GM23338 (cell line): ENCODE results near the gene GMPPA. TPM values are rescaled to one million over a fixed set of nuclear protein-coding genes. Genes with fewer than 3 reads are reported as not detected.
A peak's percentile ranks its signal among the peaks of the same experiment; 100 is the strongest.

Experiments
- ATAC-seq: fragments of 200-7000 bp; cut with Tn5 transposase; 3 replicates; pipeline ENCODE4 v1.9.1; 2020
- DNase-seq: peaks from one replicate; pipeline ENCODE4 v3.0.0-alpha.2; 2015; ENCODE audit warnings: low spot score
- H2AFZ ChIP-seq: fragments of 200-600 bp; sonication (generic); 2 replicates; pipeline ENCODE4 v1.8.0; 2016; ENCODE audit warnings: antibody characterized with exemption, mild to moderate bottlenecking, moderate library complexity
- H3F3A ChIP-seq: fragments of 200-600 bp; sonication (generic); replicated peaks from 2 replicates; pipeline ENCODE4 v1.8.0; 2017; ENCODE audit warnings: antibody characterized with exemption, mixed run types, low read depth
- H3K27ac ChIP-seq: fragments of 200-600 bp; sonication (generic); 2 replicates; pipeline ENCODE4 v1.6.1; 2016; ENCODE audit warnings: low read depth
- H3K27me3 ChIP-seq: fragments of 200-600 bp; sonication (generic); 2 replicates; pipeline ENCODE4 v1.8.0; 2016; ENCODE audit warnings: mild to moderate bottlenecking, mixed run types, moderate library complexity; ENCODE audit not compliant: insufficient read depth
- H3K36me3 ChIP-seq: fragments of 200-600 bp; sonication (generic); 2 replicates; pipeline ENCODE4 v1.8.0; 2016; ENCODE audit warnings: mild to moderate bottlenecking; ENCODE audit not compliant: insufficient read depth
- H3K4me1 ChIP-seq: fragments of 200-600 bp; sonication (generic); 2 replicates; pipeline ENCODE4 v1.8.0; 2016; ENCODE audit warnings: mild to moderate bottlenecking, moderate library complexity; ENCODE audit not compliant: insufficient read depth
- H3K4me2 ChIP-seq: fragments of 200-600 bp; sonication (generic); 2 replicates; pipeline ENCODE4 v1.7.1; 2017; ENCODE audit warnings: mixed run types
- H3K4me3 ChIP-seq: fragments of 200-600 bp; sonication (generic); 2 replicates; pipeline ENCODE4 v1.6.1; 2016; ENCODE audit warnings: mixed run types
- H3K79me2 ChIP-seq: fragments of 200-600 bp; sonication (generic); replicated peaks from 2 replicates; pipeline ENCODE4 v1.8.0; 2017; ENCODE audit warnings: mild to moderate bottlenecking; ENCODE audit not compliant: insufficient read depth
- H3K9me2 ChIP-seq: fragments of 200-600 bp; sonication (generic); 2 replicates; pipeline ENCODE4 v1.8.0; 2017; ENCODE audit not compliant: insufficient read depth
- H4K20me1 ChIP-seq: fragments of 200-600 bp; sonication (generic); replicated peaks from 2 replicates; pipeline ENCODE4 v1.8.0; 2017; ENCODE audit warnings: mild to moderate bottlenecking; ENCODE audit not compliant: insufficient read depth
- H3K27ac Mint-ChIP-seq: 2 replicates; pipeline ENCODE4 v1.8.0; 2020; ENCODE audit warnings: inconsistent platforms, mild to moderate bottlenecking, moderate library complexity, mixed read lengths
- H3K27me3 Mint-ChIP-seq: 3 replicates; pipeline ENCODE4 v1.8.0; 2022; ENCODE audit warnings: low read depth, mild to moderate bottlenecking, moderate library complexity, mixed read lengths, inconsistent platforms; ENCODE audit not compliant: insufficient read depth, poor library complexity
- H3K36me3 Mint-ChIP-seq: 3 replicates; pipeline ENCODE4 v1.8.0; 2021; ENCODE audit warnings: low read depth, mild to moderate bottlenecking, inconsistent platforms, moderate library complexity, mixed read lengths
- H3K4me1 Mint-ChIP-seq: 3 replicates; pipeline ENCODE4 v1.8.0; 2020; ENCODE audit warnings: mild to moderate bottlenecking, inconsistent platforms, mixed read lengths
- H3K4me3 Mint-ChIP-seq: 3 replicates; pipeline ENCODE4 v1.8.0; 2021; ENCODE audit warnings: moderate library complexity, mild to moderate bottlenecking, inconsistent platforms, mixed read lengths
- H3K9me3 Mint-ChIP-seq: 3 replicates; pipeline ENCODE4 v1.8.0; 2020; ENCODE audit warnings: moderate library complexity, mild to moderate bottlenecking, inconsistent platforms, mixed read lengths
- EZH2phosphoT487 ChIP-seq: fragments of 200-600 bp; sonication (generic); IDR thresholded peaks from one replicate; pipeline ENCODE4 v1.8.1; 2018; ENCODE audit warnings: antibody characterized with exemption; ENCODE audit not compliant: unreplicated experiment
- JUNB ChIP-seq: IDR thresholded peaks from one replicate; pipeline ENCODE4 v1.6.1; 2016; ENCODE audit warnings: antibody characterized with exemption; ENCODE audit not compliant: unreplicated experiment
- NANOG ChIP-seq: IDR thresholded peaks from 2 replicates; pipeline ENCODE4 v1.6.1; 2016; ENCODE audit warnings: antibody characterized with exemption, borderline replicate concordance
- POLR2AphosphoS5 ChIP-seq: IDR thresholded peaks from 2 replicates; pipeline ENCODE4 v1.6.1; 2016; ENCODE audit warnings: antibody characterized with exemption, low read depth
- polyA plus RNA-seq: library from polyadenylated mRNA; unstranded; fragments of >200 nt; fragmentation: Nextera tagmentation; extraction: Ambion mirVana; gene quantifications from 2 replicates; pipeline ENCODE4 v1.2.1, GENCODE V29; 2016
- total RNA-seq: library from RNA; depleted of rRNA; stranded (reverse); fragments of >200 nt; shearing (Covaris generic); gene quantifications from 2 replicates; pipeline ENCODE4 v1.2.3, GENCODE V29; 2014
- TF ChIP-seq, protein P1 (sequence below): fragments of 250-450 bp; sonication (Bioruptor Pico); IDR thresholded peaks from 2 replicates; pipeline ENCODE4 v1.5.0; 2020; ENCODE audit warnings: mild to moderate bottlenecking, moderate library complexity
- TF ChIP-seq, protein P2 (sequence below), 2 experiments: fragments of 200-600 bp in 1 of 2; sonication (generic) in 1 of 2; conservative IDR thresholded peaks; 2 replicates each; pipeline versions ENCODE4 v1.5.1 to v1.6.1; 2016 to 2017; ENCODE audit warnings: antibody characterized with exemption in 2 of 2, low read depth in 2 of 2, mild to moderate bottlenecking in 2 of 2, moderate library complexity in 1 of 2

Gene GMPPA
- total and polyA plus RNA-seq, 2 experiments from 2014 or later = 27.0 to 33.8 TPM

DNA sequence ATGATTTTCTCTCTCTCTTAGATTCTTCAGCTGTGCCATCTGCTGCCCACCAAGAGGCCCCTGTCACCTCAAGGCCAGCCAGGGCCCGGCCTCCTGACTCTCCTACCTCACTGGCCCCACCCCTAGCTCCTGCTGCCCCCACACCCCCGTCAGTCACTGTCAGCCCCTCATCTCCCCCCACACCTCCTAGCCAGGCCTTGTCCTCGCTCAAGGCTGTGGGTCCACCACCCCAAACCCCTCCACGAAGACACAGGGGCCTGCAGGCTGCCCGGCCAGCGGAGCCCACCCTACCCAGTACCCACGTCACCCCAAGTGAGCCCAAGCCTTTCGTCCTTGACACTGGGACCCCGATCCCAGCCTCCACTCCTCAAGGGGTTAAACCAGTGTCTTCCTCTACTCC lies 9.4 kb upstream of the GMPPA start:
- 0 out of 2 replicates have a peak, but pooled peaks cover 9% of the 10 kb centered on the region for H3F3A ChIP-seq
- no peak overlapping the region for H3K4me2 ChIP-seq
- H3K9me2 ChIP-seq = no peaks in the 10 kb centered on the region
- no peaks in the 10 kb centered on the region for H4K20me1 ChIP-seq
- peaks cover 21% of the 10 kb centered on the region for H3K4me1 ChIP-seq
- no peak overlapping the region for H3K4me3 Mint-ChIP-seq
- H3K4me3 ChIP-seq = no peak overlapping the region
- DNase-seq (no peak), ATAC-seq (no peak)
- H3K9me3 Mint-ChIP-seq = no peaks in the 10 kb centered on the region; the same call in 2 of the 3 replicates
- no peaks in the 10 kb centered on the region for H3K36me3 ChIP-seq
- H3K27me3 ChIP-seq = peaks cover 51% of the 10 kb centered on the region
- no peaks in the 10 kb centered on the region; the same call in 2 of the 3 replicates for H3K36me3 Mint-ChIP-seq
- H3K79me2 ChIP-seq = no peaks in the 10 kb centered on the region
- TF ChIP-seq NANOG (no peak), JUNB (no peak), POLR2AphosphoS5 (no peak)
- TF ChIP-seq, protein P1, sequence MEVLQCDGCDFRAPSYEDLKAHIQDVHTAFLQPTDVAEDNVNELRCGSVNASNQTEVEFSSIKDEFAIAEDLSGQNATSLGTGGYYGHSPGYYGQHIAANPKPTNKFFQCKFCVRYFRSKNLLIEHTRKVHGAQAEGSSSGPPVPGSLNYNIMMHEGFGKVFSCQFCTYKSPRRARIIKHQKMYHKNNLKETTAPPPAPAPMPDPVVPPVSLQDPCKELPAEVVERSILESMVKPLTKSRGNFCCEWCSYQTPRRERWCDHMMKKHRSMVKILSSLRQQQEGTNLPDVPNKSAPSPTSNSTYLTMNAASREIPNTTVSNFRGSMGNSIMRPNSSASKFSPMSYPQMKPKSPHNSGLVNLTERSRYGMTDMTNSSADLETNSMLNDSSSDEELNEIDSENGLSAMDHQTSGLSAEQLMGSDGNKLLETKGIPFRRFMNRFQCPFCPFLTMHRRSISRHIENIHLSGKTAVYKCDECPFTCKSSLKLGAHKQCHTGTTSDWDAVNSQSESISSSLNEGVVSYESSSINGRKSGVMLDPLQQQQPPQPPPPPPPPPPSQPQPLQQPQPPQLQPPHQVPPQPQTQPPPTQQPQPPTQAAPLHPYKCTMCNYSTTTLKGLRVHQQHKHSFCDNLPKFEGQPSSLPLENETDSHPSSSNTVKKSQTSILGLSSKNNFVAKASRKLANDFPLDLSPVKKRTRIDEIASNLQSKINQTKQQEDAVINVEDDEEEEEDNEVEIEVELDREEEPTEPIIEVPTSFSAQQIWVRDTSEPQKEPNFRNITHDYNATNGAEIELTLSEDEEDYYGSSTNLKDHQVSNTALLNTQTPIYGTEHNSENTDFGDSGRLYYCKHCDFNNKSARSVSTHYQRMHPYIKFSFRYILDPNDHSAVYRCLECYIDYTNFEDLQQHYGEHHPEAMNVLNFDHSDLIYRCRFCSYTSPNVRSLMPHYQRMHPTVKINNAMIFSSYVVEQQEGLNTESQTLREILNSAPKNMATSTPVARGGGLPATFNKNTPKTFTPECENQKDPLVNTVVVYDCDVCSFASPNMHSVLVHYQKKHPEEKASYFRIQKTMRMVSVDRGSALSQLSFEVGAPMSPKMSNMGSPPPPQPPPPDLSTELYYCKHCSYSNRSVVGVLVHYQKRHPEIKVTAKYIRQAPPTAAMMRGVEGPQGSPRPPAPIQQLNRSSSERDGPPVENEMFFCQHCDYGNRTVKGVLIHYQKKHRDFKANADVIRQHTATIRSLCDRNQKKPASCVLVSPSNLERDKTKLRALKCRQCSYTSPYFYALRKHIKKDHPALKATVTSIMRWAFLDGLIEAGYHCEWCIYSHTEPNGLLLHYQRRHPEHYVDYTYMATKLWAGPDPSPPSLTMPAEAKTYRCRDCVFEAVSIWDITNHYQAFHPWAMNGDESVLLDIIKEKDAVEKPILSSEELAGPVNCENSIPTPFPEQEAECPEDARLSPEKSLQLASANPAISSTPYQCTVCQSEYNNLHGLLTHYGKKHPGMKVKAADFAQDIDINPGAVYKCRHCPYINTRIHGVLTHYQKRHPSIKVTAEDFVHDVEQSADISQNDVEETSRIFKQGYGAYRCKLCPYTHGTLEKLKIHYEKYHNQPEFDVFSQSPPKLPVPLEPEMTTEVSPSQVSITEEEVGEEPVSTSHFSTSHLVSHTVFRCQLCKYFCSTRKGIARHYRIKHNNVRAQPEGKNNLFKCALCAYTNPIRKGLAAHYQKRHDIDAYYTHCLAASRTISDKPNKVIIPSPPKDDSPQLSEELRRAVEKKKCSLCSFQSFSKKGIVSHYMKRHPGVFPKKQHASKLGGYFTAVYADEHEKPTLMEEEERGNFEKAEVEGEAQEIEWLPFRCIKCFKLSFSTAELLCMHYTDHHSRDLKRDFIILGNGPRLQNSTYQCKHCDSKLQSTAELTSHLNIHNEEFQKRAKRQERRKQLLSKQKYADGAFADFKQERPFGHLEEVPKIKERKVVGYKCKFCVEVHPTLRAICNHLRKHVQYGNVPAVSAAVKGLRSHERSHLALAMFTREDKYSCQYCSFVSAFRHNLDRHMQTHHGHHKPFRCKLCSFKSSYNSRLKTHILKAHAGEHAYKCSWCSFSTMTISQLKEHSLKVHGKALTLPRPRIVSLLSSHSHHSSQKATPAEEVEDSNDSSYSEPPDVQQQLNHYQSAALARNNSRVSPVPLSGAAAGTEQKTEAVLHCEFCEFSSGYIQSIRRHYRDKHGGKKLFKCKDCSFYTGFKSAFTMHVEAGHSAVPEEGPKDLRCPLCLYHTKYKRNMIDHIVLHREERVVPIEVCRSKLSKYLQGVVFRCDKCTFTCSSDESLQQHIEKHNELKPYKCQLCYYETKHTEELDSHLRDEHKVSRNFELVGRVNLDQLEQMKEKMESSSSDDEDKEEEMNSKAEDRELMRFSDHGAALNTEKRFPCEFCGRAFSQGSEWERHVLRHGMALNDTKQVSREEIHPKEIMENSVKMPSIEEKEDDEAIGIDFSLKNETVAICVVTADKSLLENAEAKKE = no peak
- no peak overlapping the region for H3K27ac Mint-ChIP-seq
- H3K4me1 Mint-ChIP-seq = peaks cover 41% of the 10 kb centered on the region
- H3K27me3 Mint-ChIP-seq = peaks cover 33% of the 10 kb centered on the region
- H2AFZ ChIP-seq = no peak overlapping the region
- no peak overlapping the region for H3K27ac ChIP-seq

DNA sequence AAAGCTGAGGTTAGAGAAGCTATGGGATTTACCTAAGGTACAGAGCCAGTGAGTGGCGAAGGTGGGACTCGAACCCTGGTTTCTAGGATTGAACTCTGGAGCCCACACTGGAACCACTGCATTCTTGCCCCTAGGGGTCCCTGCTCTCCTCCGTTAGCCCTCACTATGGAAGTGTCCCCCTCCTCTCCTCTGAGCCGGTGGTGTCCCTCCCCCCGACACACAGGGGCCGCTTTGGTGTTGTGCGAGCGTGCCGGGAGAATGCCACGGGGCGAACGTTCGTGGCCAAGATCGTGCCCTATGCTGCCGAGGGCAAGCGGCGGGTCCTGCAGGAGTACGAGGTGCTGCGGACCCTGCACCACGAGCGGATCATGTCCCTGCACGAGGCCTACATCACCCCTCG lies 8.5 kb upstream of the GMPPA start:
- no peak for TF ChIP-seq EZH2phosphoT487
- TF ChIP-seq, protein P2, sequence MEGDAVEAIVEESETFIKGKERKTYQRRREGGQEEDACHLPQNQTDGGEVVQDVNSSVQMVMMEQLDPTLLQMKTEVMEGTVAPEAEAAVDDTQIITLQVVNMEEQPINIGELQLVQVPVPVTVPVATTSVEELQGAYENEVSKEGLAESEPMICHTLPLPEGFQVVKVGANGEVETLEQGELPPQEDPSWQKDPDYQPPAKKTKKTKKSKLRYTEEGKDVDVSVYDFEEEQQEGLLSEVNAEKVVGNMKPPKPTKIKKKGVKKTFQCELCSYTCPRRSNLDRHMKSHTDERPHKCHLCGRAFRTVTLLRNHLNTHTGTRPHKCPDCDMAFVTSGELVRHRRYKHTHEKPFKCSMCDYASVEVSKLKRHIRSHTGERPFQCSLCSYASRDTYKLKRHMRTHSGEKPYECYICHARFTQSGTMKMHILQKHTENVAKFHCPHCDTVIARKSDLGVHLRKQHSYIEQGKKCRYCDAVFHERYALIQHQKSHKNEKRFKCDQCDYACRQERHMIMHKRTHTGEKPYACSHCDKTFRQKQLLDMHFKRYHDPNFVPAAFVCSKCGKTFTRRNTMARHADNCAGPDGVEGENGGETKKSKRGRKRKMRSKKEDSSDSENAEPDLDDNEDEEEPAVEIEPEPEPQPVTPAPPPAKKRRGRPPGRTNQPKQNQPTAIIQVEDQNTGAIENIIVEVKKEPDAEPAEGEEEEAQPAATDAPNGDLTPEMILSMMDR (conservative IDR thresholded peaks at IDR 0.05; ENCODE audit: low read depth in 2 of 2) = peak; percentile 59 to 78
- Histone ChIP-seq H4K20me1 (no peaks in the 10 kb centered on the region), H3F3A (0 out of 2 replicates have a peak, but pooled peaks cover 13% of the 10 kb centered on the region), H3K27ac (no peak overlapping the region), H3K4me3 (no peak overlapping the region), H3K4me2 (no peak overlapping the region), H2AFZ (no peak overlapping the region), H3K36me3 (no peaks in the 10 kb centered on the region), H3K27me3 (peaks cover 51% of the 10 kb centered on the region), H3K9me2 (no peaks in the 10 kb centered on the region), H3K4me1 (peaks cover 21% of the 10 kb centered on the region), H3K79me2 (no peaks in the 10 kb centered on the region)
- Mint-ChIP-seq H3K27ac (no peak overlapping the region), H3K4me3 (no peak overlapping the region), H3K36me3 (no peaks in the 10 kb centered on the region; the same call in 2 of the 3 replicates), H3K27me3 (peaks cover 33% of the 10 kb centered on the region), H3K9me3 (no peaks in the 10 kb centered on the region; the same call in 2 of the 3 replicates), H3K4me1 (peaks cover 45% of the 10 kb centered on the region)
- ATAC-seq (peak; percentile 31), DNase-seq (peak; percentile 82)
